HCT116 (cell line): ENCODE data around the gene BAHCC1. TPM values are rescaled to one million over a fixed set of nuclear protein-coding genes. Genes with fewer than 3 reads are reported as not detected.

Experiments used
- ATAC-seq: fragments of 200-7000 bp; cut with Tn5 transposase; 2 replicates; pipeline ENCODE4 v1.9.1; 2020; ENCODE audit warnings: mild to moderate bottlenecking, moderate library complexity
- BruUV-seq: library from RNA; stranded (reverse); fragments of 400-500 nt; replicated peaks from 2 replicates; lab custom pipeline; 2021; lab: Mats Ljungman, UMichigan
- CTCF ChIA-PET: fragments of 300-600 bp; sonication (Branson Sonifier 250); formaldehyde crosslinking; loops from one replicate; lab custom pipeline; 2021; ENCODE audit warnings: antibody characterized with exemption; lab: Charles Lee
- POLR2A ChIA-PET: fragments of 300-600, 350-600 bp; sonication (Branson Sonifier 250); formaldehyde crosslinking; loops from one replicate; lab custom pipeline; 2021; ENCODE audit warnings: antibody characterized with exemption; lab: Charles Lee
- RAD21 ChIA-PET, 2 experiments: fragments of 300-600 bp; sonication (Branson Sonifier 250); formaldehyde crosslinking; loops; one replicate each; lab custom pipeline; 2023; ENCODE audit warnings: low total read pairs in 2 of 2; ENCODE audit not compliant: uncharacterized antibody in 2 of 2, unreplicated experiment in 2 of 2, low non-redundant PET in 1 of 2; lab: Charles Lee
- DNase-seq: peaks from one replicate; pipeline ENCODE4 v3.0.0-alpha.2; 2010; ENCODE audit warnings: low read depth, low spot score
- H2AFZ ChIP-seq: fragments of 200-600 bp; shearing (Covaris generic), sonication (generic); 2 replicates; pipeline ENCODE4 v1.6.1; 2017; ENCODE audit warnings: low read depth, mixed run types, mixed read lengths, antibody characterized with exemption, low read length; ENCODE audit not compliant: poor library complexity, severe bottlenecking
- H3K27ac ChIP-seq: 2 replicates; pipeline ENCODE4 v1.5.1; 2012; ENCODE audit warnings: low read depth, low read length
- H3K27me3 ChIP-seq: fragments of 200-600 bp; sonication (generic); 2 replicates; pipeline ENCODE4 v1.6.1; 2016; ENCODE audit warnings: mixed run types, low read length, mixed read lengths; ENCODE audit not compliant: insufficient read depth
- H3K36me3 ChIP-seq, 2 experiments: fragments of 200-500 bp in 1 of 2; fragments of 200-600 bp in 1 of 2; sonication (Bioruptor generic) in 1 of 2; sonication (generic) in 1 of 2; 2 replicates each; pipeline versions ENCODE4 v1.5.1 to v1.6.1; 2014 to 2016; ENCODE audit warnings: low read length in 2 of 2, inconsistent platforms in 1 of 2, mixed read lengths in 1 of 2, mixed run types in 1 of 2; ENCODE audit not compliant: insufficient read depth in 2 of 2, control insufficient read depth in 1 of 2
- H3K4me1 ChIP-seq, 2 experiments: fragments of 200-600 bp in 1 of 2; sonication (generic) in 1 of 2; 2 replicates each; pipeline versions ENCODE4 v1.5.1 to v1.6.1; 2012 to 2017; ENCODE audit warnings: low read length in 2 of 2, inconsistent platforms in 1 of 2, mild to moderate bottlenecking in 1 of 2, mixed read lengths in 1 of 2, mixed run types in 1 of 2, moderate library complexity in 1 of 2; ENCODE audit not compliant: insufficient read depth in 2 of 2, control insufficient read depth in 1 of 2
- H3K4me2 ChIP-seq: fragments of 200-600 bp; sonication (generic); 2 replicates; pipeline ENCODE4 v1.6.1; 2017; ENCODE audit warnings: mixed run types, low read length, mixed read lengths
- H3K4me3 ChIP-seq, 2 experiments: fragments of 200-600 bp in 1 of 2; sonication (generic) in 1 of 2; replicated peaks in 1 of 2; 2 replicates each; pipeline ENCODE4 v1.5.1; 2011 to 2016; ENCODE audit warnings: low read length in 2 of 2, control low read depth in 1 of 2, low read depth in 1 of 2, mild to moderate bottlenecking in 1 of 2, mixed read lengths in 1 of 2, mixed run types in 1 of 2
- H3K79me2 ChIP-seq: fragments of 200-600 bp; sonication (generic); 2 replicates; pipeline ENCODE4 v1.6.1; 2017; ENCODE audit warnings: mild to moderate bottlenecking, mixed run types, low read length, moderate library complexity, mixed read lengths; ENCODE audit not compliant: insufficient read depth
- H3K9ac ChIP-seq: fragments of 200-600 bp; sonication (generic); 2 replicates; pipeline ENCODE4 v1.6.1; 2016; ENCODE audit warnings: low read length, mixed read lengths
- H3K9me2 ChIP-seq: fragments of 200-600 bp; sonication (generic), shearing (Covaris generic); 2 replicates; pipeline ENCODE4 v1.6.1; 2017; ENCODE audit warnings: mixed run types, mild to moderate bottlenecking, moderate library complexity; ENCODE audit not compliant: insufficient read depth
- H3K9me3 ChIP-seq, 2 experiments: fragments of 200-500 bp in 1 of 2; fragments of 200-600 bp in 1 of 2; sonication (Bioruptor generic) in 1 of 2; sonication (generic) in 1 of 2; 2 replicates each; pipeline ENCODE4 v1.6.1; 2014 to 2017; ENCODE audit warnings: low read length in 2 of 2, mixed read lengths in 2 of 2, inconsistent platforms in 1 of 2, low read depth in 1 of 2, mild to moderate bottlenecking in 1 of 2, mixed run types in 1 of 2, moderate library complexity in 1 of 2; ENCODE audit not compliant: control insufficient read depth in 1 of 2, insufficient read depth in 1 of 2
- H4K20me1 ChIP-seq: fragments of 200-600 bp; sonication (generic), shearing (Covaris generic); 2 replicates; pipeline ENCODE4 v1.6.1; 2017; ENCODE audit warnings: mixed run types, mild to moderate bottlenecking, moderate library complexity; ENCODE audit not compliant: insufficient read depth
- CBX3 ChIP-seq: IDR thresholded peaks from 2 replicates; pipeline ENCODE4 v1.6.1; 2012; ENCODE audit warnings: low read depth
- EGR1 ChIP-seq: IDR thresholded peaks from 2 replicates; pipeline ENCODE4 v1.6.1; 2012; ENCODE audit warnings: low read depth
- EZH2phosphoT487 ChIP-seq: fragments of 200-600 bp; IDR thresholded peaks from 2 replicates; pipeline ENCODE4 v1.6.1; 2018; ENCODE audit warnings: antibody characterized with exemption, borderline replicate concordance
- POLR2AphosphoS5 ChIP-seq: IDR thresholded peaks from 2 replicates; pipeline ENCODE4 v1.6.1; 2011; ENCODE audit warnings: mild to moderate bottlenecking, low read depth, low read length, moderate library complexity
- SP1 ChIP-seq: IDR thresholded peaks from 2 replicates; pipeline ENCODE4 v1.6.1; 2012; ENCODE audit warnings: low read depth
- YY1 ChIP-seq: IDR thresholded peaks from 2 replicates; pipeline ENCODE4 v1.6.1; 2011; ENCODE audit warnings: low read length, low read depth, moderate library complexity, mild to moderate bottlenecking; ENCODE audit not compliant: insufficient replicate concordance; ENCODE audit errors: extremely low read depth
- intact Hi-C: fragments of 100-400 bp; cut with micrococcal nuclease; formaldehyde crosslinking; loops from 2 replicates; pipeline ENCODE4 v1.10.0; 2022
- total RNA-seq: library from RNA; stranded (reverse); gene quantifications from one replicate; pipeline ENCODE4 v1.2.1, GENCODE V29; 2021; ENCODE audit not compliant: unreplicated experiment
- TF ChIP-seq, protein P1 (sequence below): IDR thresholded peaks from 2 replicates; pipeline ENCODE4 v1.6.1; 2012; ENCODE audit warnings: low read depth
- TF ChIP-seq, protein P2 (sequence below): IDR thresholded peaks from 2 replicates; pipeline ENCODE4 v1.6.1; 2012

BAHCC1 gene
- total RNA-seq, 1 experiment from 2014 or later = 45.2 TPM

DNA sequence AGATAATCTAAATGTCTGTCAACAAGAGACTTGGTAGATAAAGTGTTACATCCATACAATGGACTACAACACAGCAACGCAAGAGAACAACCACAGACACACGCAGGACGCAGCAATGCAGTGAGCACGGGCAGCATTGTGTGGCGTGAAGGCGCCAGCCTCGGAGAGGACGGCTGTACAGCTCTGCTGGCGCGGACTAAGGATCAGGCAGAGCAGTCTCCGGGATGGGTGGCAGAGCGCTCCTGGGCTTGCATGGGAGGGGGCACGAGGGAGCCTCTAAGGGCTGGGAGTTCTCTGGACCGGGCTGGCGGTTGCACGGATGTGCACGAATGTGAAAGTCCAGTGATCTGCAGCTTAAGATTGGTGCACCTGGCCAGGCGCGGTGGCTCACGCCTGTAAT lies 82.9 kb downstream of the BAHCC1 start (continued):
- TF ChIP-seq, protein P1, sequence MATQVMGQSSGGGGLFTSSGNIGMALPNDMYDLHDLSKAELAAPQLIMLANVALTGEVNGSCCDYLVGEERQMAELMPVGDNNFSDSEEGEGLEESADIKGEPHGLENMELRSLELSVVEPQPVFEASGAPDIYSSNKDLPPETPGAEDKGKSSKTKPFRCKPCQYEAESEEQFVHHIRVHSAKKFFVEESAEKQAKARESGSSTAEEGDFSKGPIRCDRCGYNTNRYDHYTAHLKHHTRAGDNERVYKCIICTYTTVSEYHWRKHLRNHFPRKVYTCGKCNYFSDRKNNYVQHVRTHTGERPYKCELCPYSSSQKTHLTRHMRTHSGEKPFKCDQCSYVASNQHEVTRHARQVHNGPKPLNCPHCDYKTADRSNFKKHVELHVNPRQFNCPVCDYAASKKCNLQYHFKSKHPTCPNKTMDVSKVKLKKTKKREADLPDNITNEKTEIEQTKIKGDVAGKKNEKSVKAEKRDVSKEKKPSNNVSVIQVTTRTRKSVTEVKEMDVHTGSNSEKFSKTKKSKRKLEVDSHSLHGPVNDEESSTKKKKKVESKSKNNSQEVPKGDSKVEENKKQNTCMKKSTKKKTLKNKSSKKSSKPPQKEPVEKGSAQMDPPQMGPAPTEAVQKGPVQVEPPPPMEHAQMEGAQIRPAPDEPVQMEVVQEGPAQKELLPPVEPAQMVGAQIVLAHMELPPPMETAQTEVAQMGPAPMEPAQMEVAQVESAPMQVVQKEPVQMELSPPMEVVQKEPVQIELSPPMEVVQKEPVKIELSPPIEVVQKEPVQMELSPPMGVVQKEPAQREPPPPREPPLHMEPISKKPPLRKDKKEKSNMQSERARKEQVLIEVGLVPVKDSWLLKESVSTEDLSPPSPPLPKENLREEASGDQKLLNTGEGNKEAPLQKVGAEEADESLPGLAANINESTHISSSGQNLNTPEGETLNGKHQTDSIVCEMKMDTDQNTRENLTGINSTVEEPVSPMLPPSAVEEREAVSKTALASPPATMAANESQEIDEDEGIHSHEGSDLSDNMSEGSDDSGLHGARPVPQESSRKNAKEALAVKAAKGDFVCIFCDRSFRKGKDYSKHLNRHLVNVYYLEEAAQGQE = no peak
- TF ChIP-seq EZH2phosphoT487 = no peak
- TF ChIP-seq EGR1 = no peak

DNA sequence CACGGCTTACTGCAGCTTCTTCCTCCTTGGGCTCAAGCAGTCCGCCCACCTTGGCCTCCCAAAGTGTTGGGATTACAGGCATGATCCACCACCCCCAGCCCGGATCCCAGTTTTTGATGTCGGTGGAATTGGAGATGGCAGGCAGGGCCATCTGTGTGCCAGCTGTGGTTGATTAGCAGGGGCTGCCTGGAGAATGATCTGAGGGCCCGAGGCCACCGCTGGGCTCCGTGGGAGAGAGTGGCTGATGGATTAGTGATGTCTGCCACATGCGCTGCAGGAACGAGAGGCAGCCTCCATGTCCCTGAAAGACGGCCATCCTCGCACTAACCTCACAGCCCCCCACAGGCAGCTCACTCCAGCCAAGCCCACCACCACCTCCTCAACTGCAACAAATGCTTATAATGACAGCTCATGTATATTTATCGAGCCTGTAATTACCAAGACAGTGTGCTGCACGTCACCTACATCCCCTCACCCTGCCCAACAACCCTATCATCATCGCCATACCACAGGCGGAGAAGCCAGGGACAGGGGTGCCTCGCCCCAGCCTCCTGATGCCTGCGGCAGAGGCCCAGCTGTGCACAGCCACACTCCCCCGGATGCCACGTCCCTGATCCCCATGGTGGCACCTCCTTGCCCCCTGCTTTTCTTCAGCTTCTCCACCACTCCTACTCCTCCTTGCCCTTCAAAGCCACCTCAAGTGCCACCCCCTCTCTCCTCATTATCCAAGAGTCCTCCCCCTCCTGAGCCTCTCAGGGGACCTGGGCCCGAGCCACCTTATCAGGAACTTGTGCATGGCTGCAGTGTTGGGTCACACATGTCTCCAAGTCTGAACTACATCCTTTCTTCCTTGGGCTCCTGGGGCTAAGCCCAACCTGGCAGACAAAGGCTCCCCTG lies 84.2 kb downstream of the BAHCC1 start:
- H3K9ac ChIP-seq = 0 out of 2 replicates have a peak overlapping the region, but pooled peaks have one; percentile 14
- no peaks in the 10 kb centered on the region for H4K20me1 ChIP-seq
- no peak overlapping the region for H2AFZ ChIP-seq
- H3K4me3 ChIP-seq = no peak overlapping the region
- no peaks in the 10 kb centered on the region for H3K27me3 ChIP-seq
- no peaks in the 10 kb centered on the region for H3K36me3 ChIP-seq
- H3K79me2 ChIP-seq = no peaks in the 10 kb centered on the region
- TF ChIP-seq, protein P2, sequence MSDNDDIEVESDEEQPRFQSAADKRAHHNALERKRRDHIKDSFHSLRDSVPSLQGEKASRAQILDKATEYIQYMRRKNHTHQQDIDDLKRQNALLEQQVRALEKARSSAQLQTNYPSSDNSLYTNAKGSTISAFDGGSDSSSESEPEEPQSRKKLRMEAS = no peak
- TF ChIP-seq SP1 (no peak), CBX3 (no peak), POLR2AphosphoS5 (no peak), YY1 (no peak)
- TF ChIP-seq, all 23 proteins: peak for 0
- BruUV-seq = no TSS peak
- no peaks in the 10 kb centered on the region for H3K9me3 ChIP-seq
- ChIA-PET RAD21 (interaction anchor here in 1 of 2 experiments (0.6 kb wide), 1 partner anchor 78 kb away, joined by 3 read pairs; no protein-coding TSS in a partner anchor), CTCF (interaction anchor here (1.0 to 1.2 kb wide), 2 partner anchors 39 to 188 kb away, joined by 3 to 5 read pairs; no protein-coding TSS in a partner anchor), POLR2A (no interaction called here)
- peaks cover 6 to 23% of the 10 kb centered on the region in 2 experiments for H3K4me1 ChIP-seq
- ATAC-seq (no peak), DNase-seq (no peak)
- H3K4me2 ChIP-seq = peak overlapping the region; percentile 39
- no peak overlapping the region for H3K27ac ChIP-seq
- no peaks in the 10 kb centered on the region for H3K9me2 ChIP-seq
- intact Hi-C loops = no loop called here
